GM12801 (cell line): Measurements from ENCODE around the gene OSBPL3.

Experiments
- TF ChIP-seq, protein P1 (sequence below): IDR thresholded peaks from one replicate; pipeline ENCODE4 v1.5.1; 2011; ENCODE audit warnings: control low read depth; ENCODE audit not compliant: insufficient read length; ENCODE audit errors: extremely low read depth

OSBPL3 gene

DNA sequence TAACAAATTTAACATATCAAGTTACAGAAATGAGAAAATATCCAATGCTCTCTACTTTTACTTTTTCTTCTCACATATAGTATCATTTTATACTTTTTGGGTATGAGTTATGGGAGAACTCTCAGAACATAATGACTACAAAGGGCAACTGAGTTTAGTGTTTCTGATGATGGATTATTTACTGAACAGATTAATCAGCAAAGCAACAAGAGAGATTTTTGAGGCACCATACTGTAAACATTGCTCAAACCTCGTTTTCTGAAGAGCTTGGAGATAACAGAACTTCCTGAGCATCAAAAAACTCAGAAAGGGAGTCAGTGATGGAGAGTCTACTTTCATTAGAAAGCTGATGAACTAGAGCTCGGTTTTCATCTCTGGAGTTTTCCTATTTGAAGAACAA lies 137.9 kb downstream of the OSBPL3 start:
- TF ChIP-seq, protein P1, sequence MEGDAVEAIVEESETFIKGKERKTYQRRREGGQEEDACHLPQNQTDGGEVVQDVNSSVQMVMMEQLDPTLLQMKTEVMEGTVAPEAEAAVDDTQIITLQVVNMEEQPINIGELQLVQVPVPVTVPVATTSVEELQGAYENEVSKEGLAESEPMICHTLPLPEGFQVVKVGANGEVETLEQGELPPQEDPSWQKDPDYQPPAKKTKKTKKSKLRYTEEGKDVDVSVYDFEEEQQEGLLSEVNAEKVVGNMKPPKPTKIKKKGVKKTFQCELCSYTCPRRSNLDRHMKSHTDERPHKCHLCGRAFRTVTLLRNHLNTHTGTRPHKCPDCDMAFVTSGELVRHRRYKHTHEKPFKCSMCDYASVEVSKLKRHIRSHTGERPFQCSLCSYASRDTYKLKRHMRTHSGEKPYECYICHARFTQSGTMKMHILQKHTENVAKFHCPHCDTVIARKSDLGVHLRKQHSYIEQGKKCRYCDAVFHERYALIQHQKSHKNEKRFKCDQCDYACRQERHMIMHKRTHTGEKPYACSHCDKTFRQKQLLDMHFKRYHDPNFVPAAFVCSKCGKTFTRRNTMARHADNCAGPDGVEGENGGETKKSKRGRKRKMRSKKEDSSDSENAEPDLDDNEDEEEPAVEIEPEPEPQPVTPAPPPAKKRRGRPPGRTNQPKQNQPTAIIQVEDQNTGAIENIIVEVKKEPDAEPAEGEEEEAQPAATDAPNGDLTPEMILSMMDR, result no peak

DNA sequence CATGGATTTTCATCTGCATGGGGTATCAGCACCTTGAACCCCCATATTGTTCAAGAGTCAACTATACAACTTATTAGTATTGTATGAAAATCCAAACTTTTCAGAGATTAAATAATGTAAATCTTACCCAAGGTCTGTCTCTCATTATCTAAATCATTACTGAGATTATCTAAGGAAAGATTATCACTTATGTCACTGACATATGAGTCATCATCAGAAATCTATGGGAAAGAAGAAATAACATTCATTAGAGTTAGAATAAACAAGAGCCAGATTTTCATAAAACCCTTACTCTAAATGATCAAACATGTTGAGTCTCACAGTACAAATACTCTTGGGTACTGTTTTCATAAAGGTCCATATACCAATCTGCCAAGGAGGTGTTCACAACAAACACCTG lies 139.4 kb downstream of the OSBPL3 start:
- TF ChIP-seq, protein P1, result no peak

DNA sequence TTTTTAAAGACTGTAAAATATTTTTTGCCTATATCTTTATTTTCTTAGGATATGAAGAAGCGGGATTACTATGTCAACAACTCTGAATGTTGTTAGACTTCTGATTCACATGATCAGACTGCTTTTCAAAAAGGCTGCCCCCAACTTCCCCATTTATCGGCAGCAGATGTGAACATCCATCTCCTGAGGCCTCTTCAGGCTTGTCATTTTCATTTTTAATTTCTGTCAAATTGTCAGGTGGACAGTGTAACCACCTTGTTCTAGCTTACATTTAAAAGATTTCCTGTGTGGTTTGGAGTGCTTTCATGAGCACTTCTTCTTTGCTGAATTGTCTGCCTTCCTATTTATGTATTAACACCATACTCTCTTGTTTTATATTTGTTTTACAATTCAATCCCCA lies 143.9 kb downstream of the OSBPL3 start:
- TF ChIP-seq, protein P1, result no peak

DNA sequence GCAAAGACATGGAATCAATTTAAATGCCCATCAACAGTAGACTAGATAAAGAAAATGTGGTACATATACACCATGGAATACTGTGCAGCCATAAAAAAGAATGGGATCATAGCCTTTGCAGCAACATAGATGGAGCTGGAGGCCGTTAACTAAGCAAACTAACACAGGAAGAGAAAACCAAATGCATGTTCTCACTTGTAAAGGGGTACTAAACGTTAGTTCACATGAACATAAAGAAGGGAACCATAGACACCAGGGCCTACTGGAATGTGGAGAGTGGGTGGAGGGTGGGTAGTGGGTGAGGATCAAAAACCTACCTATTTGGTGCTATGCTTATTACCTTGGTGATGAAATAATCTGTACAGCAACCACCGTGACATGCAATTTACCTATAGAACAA lies 144.3 kb downstream of the OSBPL3 start:
- TF ChIP-seq, protein P1, result no peak

DNA sequence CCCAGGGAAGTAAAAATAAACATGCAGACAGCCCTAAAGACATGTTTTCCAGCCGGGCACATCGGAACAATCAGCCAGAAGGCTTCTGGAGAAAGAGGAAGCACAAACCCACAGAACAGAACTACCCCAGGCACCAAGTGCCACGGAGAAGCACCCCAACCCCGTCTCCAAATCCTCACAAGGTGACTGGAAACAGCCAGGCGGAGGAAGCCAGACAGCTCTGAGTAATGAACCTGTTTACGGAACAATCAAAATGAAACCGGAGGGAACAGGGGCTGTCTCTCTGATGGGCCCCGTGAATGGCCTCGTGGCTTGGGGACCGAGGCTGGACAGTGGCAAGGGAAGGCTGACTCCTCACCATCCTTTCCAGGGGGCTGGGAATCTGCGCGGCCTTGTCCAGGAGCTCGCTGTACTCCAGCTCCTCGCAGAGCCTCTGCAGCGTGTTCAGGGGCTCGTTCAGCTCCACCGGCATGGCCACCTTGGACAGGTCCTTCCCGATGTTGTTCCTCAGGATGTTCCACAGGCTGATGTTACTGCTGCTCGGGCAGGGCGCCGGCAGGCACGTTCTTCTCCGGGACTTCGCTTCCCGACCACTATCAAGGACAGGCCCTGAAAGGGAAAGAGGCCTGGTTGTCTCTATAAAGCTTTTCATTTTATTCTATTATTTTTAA lies 145.7 kb downstream of the OSBPL3 start:
- TF ChIP-seq, protein P1, result no peak

DNA sequence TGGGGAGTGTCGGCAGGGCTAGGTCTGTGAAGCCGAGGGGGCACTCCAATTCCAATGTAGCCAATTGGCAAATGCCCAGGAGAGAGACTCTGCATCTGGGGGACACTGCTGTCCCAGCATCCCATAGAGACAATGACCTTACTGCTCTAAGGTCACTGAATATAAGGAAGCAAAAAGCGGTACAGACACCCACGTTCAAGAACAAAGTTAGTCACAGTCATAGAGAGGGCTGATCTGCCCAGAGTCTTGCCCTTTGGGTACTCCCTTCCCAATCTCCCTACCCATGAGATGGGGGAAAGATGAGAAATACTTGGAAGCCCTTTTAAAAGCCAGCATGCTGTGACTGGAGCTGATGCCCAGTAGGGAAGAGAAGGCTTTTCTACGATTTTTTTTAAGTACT lies 146.4 kb downstream of the OSBPL3 start:
- TF ChIP-seq, protein P1, result no peak

DNA sequence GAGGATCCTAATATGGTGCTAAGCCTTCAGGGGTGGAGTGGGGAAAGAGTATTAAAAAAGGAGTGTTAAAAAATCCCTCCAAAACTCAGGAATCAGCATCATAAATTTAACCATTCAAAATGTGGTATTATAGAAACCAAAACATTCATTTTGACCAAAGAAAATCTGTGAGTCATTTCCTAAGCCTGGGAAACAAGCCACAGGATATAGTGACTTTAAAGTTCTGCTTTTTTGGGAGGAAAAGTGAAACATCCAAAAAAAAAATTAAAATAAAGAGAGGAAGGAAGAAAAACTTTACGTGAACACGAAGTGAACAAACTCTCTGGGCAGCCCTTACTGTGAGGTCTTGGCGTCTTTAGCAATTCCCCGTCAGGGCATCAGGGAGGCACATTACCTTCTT lies 148.7 kb downstream of the OSBPL3 start:
- TF ChIP-seq, protein P1, result no peak
